HepG2 (cell line): Measurements from ENCODE around the gene SPACDR. TPM values are rescaled to one million over a fixed set of nuclear protein-coding genes. Genes with fewer than 3 reads are reported as not detected.

Experiments used
- ARHGAP35 ChIP-seq: sonication (generic); formaldehyde crosslinking; IDR thresholded peaks from 2 replicates; pipeline ENCODE4 v1.9.0; 2022; ENCODE audit warnings: mild to moderate bottlenecking, inconsistent platforms, moderate library complexity, missing genetic modification reagents, borderline replicate concordance
- DR1 ChIP-seq: sonication (generic); formaldehyde crosslinking; IDR thresholded peaks from 2 replicates; pipeline ENCODE4 v1.8.0; 2021; ENCODE audit warnings: mild to moderate bottlenecking, missing genetic modification reagents, inconsistent platforms
- IKZF1 ChIP-seq: fragments of 450-650 bp; IDR thresholded peaks from 2 replicates; pipeline ENCODE4 v1.7.1; 2016
- KDM5B ChIP-seq: sonication (generic); formaldehyde crosslinking; IDR thresholded peaks from 2 replicates; pipeline ENCODE4 v1.4.0; 2020; ENCODE audit warnings: missing genetic modification reagents, mild to moderate bottlenecking, borderline replicate concordance
- NONO ChIP-seq, 2 experiments: fragments of 450-650 bp in 1 of 2; sonication (generic) in 1 of 2; formaldehyde crosslinking in 1 of 2; IDR thresholded peaks in 1 of 2; conservative IDR thresholded peaks in 1 of 2; 2 replicates each; pipeline versions ENCODE4 v1.6.1 to v1.8.0; 2017 to 2022; ENCODE audit warnings: mild to moderate bottlenecking in 1 of 2, missing genetic modification reagents in 1 of 2, moderate library complexity in 1 of 2
- NR2F1 ChIP-seq, 2 experiments: fragments of 450-650 bp in 1 of 2; formaldehyde crosslinking in 1 of 2; IDR thresholded peaks; 2 replicates each; pipeline versions ENCODE4 v1.5.0 to v1.6.1; 2016 to 2020; ENCODE audit warnings: mild to moderate bottlenecking in 1 of 2, missing compliant biosample characterization in 1 of 2, missing genetic modification reagents in 1 of 2, moderate library complexity in 1 of 2
- PLSCR1 ChIP-seq: sonication (generic); formaldehyde crosslinking; IDR thresholded peaks from 2 replicates; pipeline ENCODE4 v1.5.0; 2020; ENCODE audit warnings: missing genetic modification reagents, mild to moderate bottlenecking, borderline replicate concordance
- ZBTB14 ChIP-seq: sonication (generic); formaldehyde crosslinking; IDR thresholded peaks from 2 replicates; pipeline ENCODE4 v1.4.0; 2020; ENCODE audit warnings: missing genetic modification reagents
- ZFP37 ChIP-seq: sonication (generic); formaldehyde crosslinking; IDR thresholded peaks from 2 replicates; pipeline ENCODE4 v1.4.0; 2020; ENCODE audit warnings: missing genetic modification reagents, borderline replicate concordance
- ZNF367 ChIP-seq: sonication (generic); formaldehyde crosslinking; IDR thresholded peaks from 2 replicates; pipeline ENCODE4 v1.4.0; 2020; ENCODE audit warnings: missing genetic modification reagents, borderline replicate concordance
- ZNF430 ChIP-seq: sonication (generic); formaldehyde crosslinking; IDR thresholded peaks from 2 replicates; pipeline ENCODE4 v1.9.0; 2021; ENCODE audit warnings: mild to moderate bottlenecking, missing genetic modification reagents
- ZNF572 ChIP-seq: sonication (generic); formaldehyde crosslinking; IDR thresholded peaks from 2 replicates; pipeline ENCODE4 v1.5.1; 2020; ENCODE audit warnings: mild to moderate bottlenecking, missing genetic modification reagents
- ZNF614 ChIP-seq: IDR thresholded peaks from 2 replicates; pipeline ENCODE4 v1.6.1; 2018; ENCODE audit warnings: missing biosample characterization, missing genetic modification reagents, inconsistent platforms, borderline replicate concordance
- ZNF615 ChIP-seq: sonication (generic); formaldehyde crosslinking; IDR thresholded peaks from 2 replicates; pipeline ENCODE4 v1.5.0; 2020; ENCODE audit warnings: mild to moderate bottlenecking, missing genetic modification reagents, borderline replicate concordance
- ZNF678 ChIP-seq: sonication (generic); formaldehyde crosslinking; IDR thresholded peaks from 2 replicates; pipeline ENCODE4 v1.4.0; 2020; ENCODE audit warnings: mild to moderate bottlenecking, missing genetic modification reagents
- ZNF720 ChIP-seq: sonication (generic); formaldehyde crosslinking; IDR thresholded peaks from 2 replicates; pipeline ENCODE4 v1.4.0; 2020; ENCODE audit warnings: missing genetic modification reagents
- ZNF772 ChIP-seq: sonication (generic); formaldehyde crosslinking; IDR thresholded peaks from 2 replicates; pipeline ENCODE4 v1.5.0; 2020; ENCODE audit warnings: mild to moderate bottlenecking, missing genetic modification reagents
- ZNF788 ChIP-seq: sonication (generic); formaldehyde crosslinking; IDR thresholded peaks from 2 replicates; pipeline ENCODE4 v1.5.0; 2020; ENCODE audit warnings: mild to moderate bottlenecking, missing genetic modification reagents, borderline replicate concordance
- polyA plus RNA-seq, 8 experiments: library from polyadenylated mRNA; depleted of rRNA in 3 of 8; stranded (reverse) in 7 of 8; unstranded in 1 of 8; fragments of >200 nt; fragmentation: Illumina TruSeq in 4 of 8; extraction: Trizol in 4 of 8; gene quantifications; 2 replicates each; pipeline versions ENCODE4 v1.2.1 to v1.2.3, GENCODE V29; 2011 to 2016; ENCODE audit warnings: low read depth in 4 of 8, missing spikeins in 1 of 8, mixed read lengths in 1 of 8; ENCODE audit not compliant: insufficient read depth in 1 of 8
- total RNA-seq, 5 experiments: library from RNA; depleted of rRNA; stranded (reverse); fragments of >200 nt; fragmentation: Illumina TruSeq; extraction: Trizol; gene quantifications; 2 replicates each; pipeline ENCODE4 v1.2.3, GENCODE V29; 2016; ENCODE audit warnings: low read depth in 1 of 5
- TF ChIP-seq, protein P1 (sequence below): IDR thresholded peaks from 2 replicates; pipeline ENCODE4 v1.6.1; 2016; ENCODE audit warnings: low read depth, missing genetic modification reagents, missing compliant biosample characterization

SPACDR gene
- total and polyA plus RNA-seq, 2 of the 13 experiments (the other 11 are each of a cell fraction or from before 2014, with no cell fraction given): 0.41 TPM; not detected in 1

GRCh38 chr7:100478958-100479660, 15.0 kb upstream of the SPACDR start, which contains the start of gene TSC22D4 (continued):
- no peak for TF ChIP-seq ZFP37 (CRISPR knock-in tag)
- TF ChIP-seq ZNF615 (CRISPR knock-in tag): no peak
- no peak for TF ChIP-seq ARHGAP35 (CRISPR knock-in tag)
- no peak for TF ChIP-seq IKZF1
- TF ChIP-seq ZNF772 (CRISPR knock-in tag): no peak; the same call in 1 of the 2 replicates
- no peak for TF ChIP-seq ZBTB14 (CRISPR knock-in tag)
- TF ChIP-seq ZNF678 (CRISPR knock-in tag): no peak
- TF ChIP-seq ZNF430 (CRISPR knock-in tag): 0 out of 2 replicates have a peak, but pooled peaks have one; percentile 24
- TF ChIP-seq KDM5B: peak; percentile 77
- no peak for TF ChIP-seq NONO (IDR thresholded peaks at IDR 0.05)
- TF ChIP-seq NONO (CRISPR knock-in tag; conservative IDR thresholded peaks at IDR 0.05): 0 out of 2 replicates have a peak, but pooled peaks have one; percentile 29
- TF ChIP-seq, protein P1, sequence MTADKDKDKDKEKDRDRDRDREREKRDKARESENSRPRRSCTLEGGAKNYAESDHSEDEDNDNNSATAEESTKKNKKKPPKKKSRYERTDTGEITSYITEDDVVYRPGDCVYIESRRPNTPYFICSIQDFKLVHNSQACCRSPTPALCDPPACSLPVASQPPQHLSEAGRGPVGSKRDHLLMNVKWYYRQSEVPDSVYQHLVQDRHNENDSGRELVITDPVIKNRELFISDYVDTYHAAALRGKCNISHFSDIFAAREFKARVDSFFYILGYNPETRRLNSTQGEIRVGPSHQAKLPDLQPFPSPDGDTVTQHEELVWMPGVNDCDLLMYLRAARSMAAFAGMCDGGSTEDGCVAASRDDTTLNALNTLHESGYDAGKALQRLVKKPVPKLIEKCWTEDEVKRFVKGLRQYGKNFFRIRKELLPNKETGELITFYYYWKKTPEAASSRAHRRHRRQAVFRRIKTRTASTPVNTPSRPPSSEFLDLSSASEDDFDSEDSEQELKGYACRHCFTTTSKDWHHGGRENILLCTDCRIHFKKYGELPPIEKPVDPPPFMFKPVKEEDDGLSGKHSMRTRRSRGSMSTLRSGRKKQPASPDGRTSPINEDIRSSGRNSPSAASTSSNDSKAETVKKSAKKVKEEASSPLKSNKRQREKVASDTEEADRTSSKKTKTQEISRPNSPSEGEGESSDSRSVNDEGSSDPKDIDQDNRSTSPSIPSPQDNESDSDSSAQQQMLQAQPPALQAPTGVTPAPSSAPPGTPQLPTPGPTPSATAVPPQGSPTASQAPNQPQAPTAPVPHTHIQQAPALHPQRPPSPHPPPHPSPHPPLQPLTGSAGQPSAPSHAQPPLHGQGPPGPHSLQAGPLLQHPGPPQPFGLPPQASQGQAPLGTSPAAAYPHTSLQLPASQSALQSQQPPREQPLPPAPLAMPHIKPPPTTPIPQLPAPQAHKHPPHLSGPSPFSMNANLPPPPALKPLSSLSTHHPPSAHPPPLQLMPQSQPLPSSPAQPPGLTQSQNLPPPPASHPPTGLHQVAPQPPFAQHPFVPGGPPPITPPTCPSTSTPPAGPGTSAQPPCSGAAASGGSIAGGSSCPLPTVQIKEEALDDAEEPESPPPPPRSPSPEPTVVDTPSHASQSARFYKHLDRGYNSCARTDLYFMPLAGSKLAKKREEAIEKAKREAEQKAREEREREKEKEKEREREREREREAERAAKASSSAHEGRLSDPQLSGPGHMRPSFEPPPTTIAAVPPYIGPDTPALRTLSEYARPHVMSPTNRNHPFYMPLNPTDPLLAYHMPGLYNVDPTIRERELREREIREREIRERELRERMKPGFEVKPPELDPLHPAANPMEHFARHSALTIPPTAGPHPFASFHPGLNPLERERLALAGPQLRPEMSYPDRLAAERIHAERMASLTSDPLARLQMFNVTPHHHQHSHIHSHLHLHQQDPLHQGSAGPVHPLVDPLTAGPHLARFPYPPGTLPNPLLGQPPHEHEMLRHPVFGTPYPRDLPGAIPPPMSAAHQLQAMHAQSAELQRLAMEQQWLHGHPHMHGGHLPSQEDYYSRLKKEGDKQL (CRISPR knock-in tag): no peak
- TF ChIP-seq ZNF572: no peak
- no peak for TF ChIP-seq PLSCR1 (CRISPR knock-in tag)
- peak; percentile 64; the same call in 1 of the 2 replicates for TF ChIP-seq DR1 (CRISPR knock-in tag)
- TF ChIP-seq ZNF788 (CRISPR knock-in tag): peak; percentile 68; the same call in 1 of the 2 replicates
- TF ChIP-seq ZNF720 (CRISPR knock-in tag): no peak
- 0 out of 2 replicates have a peak, but pooled peaks have one; percentile 23 for TF ChIP-seq ZNF614
- no peak for TF ChIP-seq ZNF367 (CRISPR knock-in tag)
- TF ChIP-seq NR2F1 (CRISPR knock-in tag; IDR thresholded peaks at IDR 0.05): no peak
